ENCODE results near the gene IMMT. TPM values are rescaled to one million over a fixed set of nuclear protein-coding genes. Genes with fewer than 3 reads are reported as not detected.

Gene IMMT
- total and polyA plus RNA-seq, 9 of the 15 experiments (the other 6 are each of a cell fraction or from before 2014, with no cell fraction given): 119 to 294 (median 140) TPM

GRCh38 chr2:86238354-86238753 is 43.1 kb upstream of the IMMT start:
- H3K9me1 ChIP-seq (ENCODE audit: control insufficient read depth, insufficient read depth, low read length): no peaks in the 10 kb centered on the region
- H3K4me3 ChIP-seq: no peak overlapping the region
- no peaks in the 10 kb centered on the region for H3K9me3 ChIP-seq (replicated peaks; ENCODE audit: control insufficient read depth, insufficient read depth, low read depth, low read length)
- no peak overlapping the region for H3K4me2 ChIP-seq (ENCODE audit: insufficient read depth, low read length)
- no peak overlapping the region for H2AFZ ChIP-seq (ENCODE audit: low read depth, low read length)
- POLR2A ChIA-PET: no interaction called here
- no peak overlapping the region; a peak in 1 of 4 replicates for H3K9ac ChIP-seq (ENCODE audit: insufficient read depth in 1 of 2, low read depth in 2 of 2, low read length in 2 of 2)
- H3K4me1 ChIP-seq (replicated peaks in 1 of 2; ENCODE audit: control insufficient read depth in 2 of 2, insufficient read depth in 2 of 2, low read length in 2 of 2): no peaks in the 10 kb centered on the region
- in situ Hi-C loops (cut with MboI) (no loop called here), intact Hi-C loops (cut with micrococcal nuclease) (no loop called here)
- H3K27me3 ChIP-seq (ENCODE audit: control insufficient read depth in 2 of 2, insufficient read depth in 2 of 2, low read length in 2 of 2): peaks cover 50 to 79% of the 10 kb centered on the region in 2 experiments
- WGBS (ENCODE audit: insufficient coverage, low coverage, missing lambda C conversion rate): 9% methylated on average over 5 of the region's 5 CpGs
- BruUV-seq (replicated peaks): no TSS peak
- no peak for FAIRE-seq
- no peak for DNase-seq (ENCODE audit: extremely low read depth in 1 of 4, low spot score in 3 of 4)
- no peak for ATAC-seq
- H3K27ac ChIP-seq (ENCODE audit: extremely low read depth, low read depth, low read length): no peak overlapping the region
- CTCF ChIA-PET (ENCODE audit: low intra/inter-chr PET ratio): no interaction called here
- H3K36me3 ChIP-seq (ENCODE audit: control insufficient read depth, insufficient read depth, low read length): no peaks in the 10 kb centered on the region
- no peaks in the 10 kb centered on the region for H3K79me2 ChIP-seq (ENCODE audit: control insufficient read depth, insufficient read depth, low read length)
- no peaks in the 10 kb centered on the region for H4K20me1 ChIP-seq (replicated peaks; ENCODE audit: control insufficient read depth, insufficient read depth, low read length)
- TF ChIP-seq TGIF2 (CRISPR knock-in tag; IDR thresholded peaks at IDR 0.05) (no peak), MYC (IDR thresholded peaks at IDR 0.05; ENCODE audit: low read depth, low read length) (no peak), MYC (CRISPR knock-in tag; IDR thresholded peaks at IDR 0.05; ENCODE audit: borderline replicate concordance, low read depth) (no peak), ZNF263 (CRISPR knock-in tag; IDR thresholded peaks at IDR 0.05; ENCODE audit: borderline replicate concordance) (no peak), MXI1 (IDR thresholded peaks at IDR 0.05; ENCODE audit: low read depth, low read length) (no peak), PYGO2 (tag; IDR thresholded peaks at IDR 0.05) (no peak), CC2D1A (IDR thresholded peaks at IDR 0.05) (no peak), KAT8 (IDR thresholded peaks at IDR 0.05; ENCODE audit: low read depth) (no peak), CREB5 (CRISPR knock-in tag; IDR thresholded peaks at IDR 0.05) (no peak), CBX2 (IDR thresholded peaks at IDR 0.05; ENCODE audit: insufficient read depth, low read length, poor library complexity, severe bottlenecking) (no peak), DNMT1 (IDR thresholded peaks at IDR 0.05) (no peak), ETV1 (tag; conservative IDR thresholded peaks at IDR 0.05; ENCODE audit: low read depth) (no peak), GABPA (tag; conservative IDR thresholded peaks at IDR 0.05; ENCODE audit: low read depth) (no peak), HNRNPLL (IDR thresholded peaks at IDR 0.05; ENCODE audit: low read depth, low read length, poor library complexity, severe bottlenecking) (no peak)
- TF ChIP-seq, protein P1, sequence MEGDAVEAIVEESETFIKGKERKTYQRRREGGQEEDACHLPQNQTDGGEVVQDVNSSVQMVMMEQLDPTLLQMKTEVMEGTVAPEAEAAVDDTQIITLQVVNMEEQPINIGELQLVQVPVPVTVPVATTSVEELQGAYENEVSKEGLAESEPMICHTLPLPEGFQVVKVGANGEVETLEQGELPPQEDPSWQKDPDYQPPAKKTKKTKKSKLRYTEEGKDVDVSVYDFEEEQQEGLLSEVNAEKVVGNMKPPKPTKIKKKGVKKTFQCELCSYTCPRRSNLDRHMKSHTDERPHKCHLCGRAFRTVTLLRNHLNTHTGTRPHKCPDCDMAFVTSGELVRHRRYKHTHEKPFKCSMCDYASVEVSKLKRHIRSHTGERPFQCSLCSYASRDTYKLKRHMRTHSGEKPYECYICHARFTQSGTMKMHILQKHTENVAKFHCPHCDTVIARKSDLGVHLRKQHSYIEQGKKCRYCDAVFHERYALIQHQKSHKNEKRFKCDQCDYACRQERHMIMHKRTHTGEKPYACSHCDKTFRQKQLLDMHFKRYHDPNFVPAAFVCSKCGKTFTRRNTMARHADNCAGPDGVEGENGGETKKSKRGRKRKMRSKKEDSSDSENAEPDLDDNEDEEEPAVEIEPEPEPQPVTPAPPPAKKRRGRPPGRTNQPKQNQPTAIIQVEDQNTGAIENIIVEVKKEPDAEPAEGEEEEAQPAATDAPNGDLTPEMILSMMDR (IDR thresholded peaks at IDR 0.05 in 2 of 3, conservative IDR thresholded peaks at IDR 0.05 in 1 of 3; ENCODE audit: insufficient read depth in 2 of 3, low read depth in 1 of 3, low read length in 3 of 3): no peak

All from K562 (cell line).